ENCODE data around the gene ZBTB40. TPM values are rescaled to one million over a fixed set of nuclear protein-coding genes. Genes with fewer than 3 reads are reported as not detected.

Gene ZBTB40
- total RNA-seq, 1 donor from 2014 or later = 15.3 TPM

- Histone ChIP-seq H3K9ac (ENCODE audit: low read length) (no peak overlapping the region), H3K4me2 (ENCODE audit: low read length) (no peak overlapping the region), H3K4me1 (ENCODE audit: insufficient read depth, low read length) (no peaks in the 10 kb centered on the region), H3K79me2 (ENCODE audit: insufficient read depth, low read length) (peaks cover 43% of the 10 kb centered on the region), H4K20me1 (ENCODE audit: insufficient read depth, low read length) (peaks cover 59% of the 10 kb centered on the region), H3K9me3 (ENCODE audit: insufficient read depth, low read depth, low read length) (no peaks in the 10 kb centered on the region), H3K27ac (ENCODE audit: low read depth, low read length) (no peak overlapping the region), H3K36me3 (ENCODE audit: insufficient read depth, low read length) (no peaks in the 10 kb centered on the region), H2AFZ (ENCODE audit: low read depth, low read length) (no peak overlapping the region), H3K27me3 (ENCODE audit: insufficient read depth, low read length) (no peaks in the 10 kb centered on the region), H3K4me3 (ENCODE audit: insufficient read depth, low read depth, low read length) (no peak overlapping the region)
- Mint-ChIP-seq H3K27me3 (ENCODE audit: low read depth, unreplicated experiment) (no peaks in the 10 kb centered on the region), H3K27ac (ENCODE audit: unreplicated experiment) (no peak overlapping the region), H3K4me3 (ENCODE audit: unreplicated experiment) (no peak overlapping the region), H3K9me3 (ENCODE audit: unreplicated experiment) (peaks cover 4% of the 10 kb centered on the region), H3K4me1 (ENCODE audit: low read depth, unreplicated experiment) (peaks cover 6% of the 10 kb centered on the region), H3K36me3 (ENCODE audit: low read depth, unreplicated experiment) (no peaks in the 10 kb centered on the region)
- DNase-seq (ENCODE audit: low read depth) (no peak), FAIRE-seq (no peak)
- TF ChIP-seq, protein P1, sequence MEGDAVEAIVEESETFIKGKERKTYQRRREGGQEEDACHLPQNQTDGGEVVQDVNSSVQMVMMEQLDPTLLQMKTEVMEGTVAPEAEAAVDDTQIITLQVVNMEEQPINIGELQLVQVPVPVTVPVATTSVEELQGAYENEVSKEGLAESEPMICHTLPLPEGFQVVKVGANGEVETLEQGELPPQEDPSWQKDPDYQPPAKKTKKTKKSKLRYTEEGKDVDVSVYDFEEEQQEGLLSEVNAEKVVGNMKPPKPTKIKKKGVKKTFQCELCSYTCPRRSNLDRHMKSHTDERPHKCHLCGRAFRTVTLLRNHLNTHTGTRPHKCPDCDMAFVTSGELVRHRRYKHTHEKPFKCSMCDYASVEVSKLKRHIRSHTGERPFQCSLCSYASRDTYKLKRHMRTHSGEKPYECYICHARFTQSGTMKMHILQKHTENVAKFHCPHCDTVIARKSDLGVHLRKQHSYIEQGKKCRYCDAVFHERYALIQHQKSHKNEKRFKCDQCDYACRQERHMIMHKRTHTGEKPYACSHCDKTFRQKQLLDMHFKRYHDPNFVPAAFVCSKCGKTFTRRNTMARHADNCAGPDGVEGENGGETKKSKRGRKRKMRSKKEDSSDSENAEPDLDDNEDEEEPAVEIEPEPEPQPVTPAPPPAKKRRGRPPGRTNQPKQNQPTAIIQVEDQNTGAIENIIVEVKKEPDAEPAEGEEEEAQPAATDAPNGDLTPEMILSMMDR (IDR thresholded peaks at IDR 0.05; ENCODE audit: insufficient read depth, low read depth, low read length) = no peak
- no peak for TF ChIP-seq EZH2 (IDR thresholded peaks at IDR 0.05; ENCODE audit: insufficient read depth, low read length)
Observed at GRCh38 chr1:22488319-22488718, 36.7 kb downstream of the ZBTB40 start.

DNA sequence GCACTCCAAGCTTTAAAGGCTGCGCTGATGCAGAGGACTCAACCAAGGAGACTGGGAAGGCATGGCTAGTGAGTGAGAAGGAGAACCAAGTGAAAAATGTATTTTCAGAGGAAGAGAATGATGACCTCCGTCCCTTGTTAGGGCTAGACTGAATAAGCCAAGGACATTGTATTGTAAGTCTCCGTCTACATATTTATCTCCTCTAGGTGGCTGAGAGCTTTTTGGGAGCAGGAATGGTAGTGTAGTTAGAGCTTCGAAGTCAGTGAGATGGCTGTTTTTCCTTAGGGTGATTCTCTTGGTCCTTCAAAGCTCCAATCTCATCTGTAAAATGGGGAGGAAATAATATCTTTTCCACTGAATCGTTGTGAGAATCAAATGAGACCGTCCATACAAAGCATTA lies 37.6 kb downstream of the ZBTB40 start:
- Histone ChIP-seq H3K9me3 (ENCODE audit: insufficient read depth, low read depth, low read length) (no peaks in the 10 kb centered on the region), H3K4me3 (ENCODE audit: insufficient read depth, low read depth, low read length) (no peak overlapping the region), H3K4me1 (ENCODE audit: insufficient read depth, low read length) (no peaks in the 10 kb centered on the region), H2AFZ (ENCODE audit: low read depth, low read length) (no peak overlapping the region), H3K4me2 (ENCODE audit: low read length) (no peak overlapping the region), H3K27me3 (ENCODE audit: insufficient read depth, low read length) (no peaks in the 10 kb centered on the region), H3K79me2 (ENCODE audit: insufficient read depth, low read length) (peaks cover 36% of the 10 kb centered on the region), H3K36me3 (ENCODE audit: insufficient read depth, low read length) (no peaks in the 10 kb centered on the region), H3K9ac (ENCODE audit: low read length) (no peak overlapping the region), H3K27ac (ENCODE audit: low read depth, low read length) (no peak overlapping the region), H4K20me1 (ENCODE audit: insufficient read depth, low read length) (peaks cover 59% of the 10 kb centered on the region)
- Mint-ChIP-seq H3K4me3 (ENCODE audit: unreplicated experiment) (no peak overlapping the region), H3K36me3 (ENCODE audit: low read depth, unreplicated experiment) (no peaks in the 10 kb centered on the region), H3K4me1 (ENCODE audit: low read depth, unreplicated experiment) (peaks cover 6% of the 10 kb centered on the region), H3K27ac (ENCODE audit: unreplicated experiment) (no peak overlapping the region), H3K9me3 (ENCODE audit: unreplicated experiment) (peaks cover 2% of the 10 kb centered on the region), H3K27me3 (ENCODE audit: low read depth, unreplicated experiment) (no peaks in the 10 kb centered on the region)
- FAIRE-seq = no peak
- TF ChIP-seq EZH2 (IDR thresholded peaks at IDR 0.05; ENCODE audit: insufficient read depth, low read length) = no peak
- TF ChIP-seq, protein P1 (IDR thresholded peaks at IDR 0.05; ENCODE audit: insufficient read depth, low read depth, low read length) = no peak
- DNase-seq (ENCODE audit: low read depth) = no peak

- Mint-ChIP-seq H3K27me3 (ENCODE audit: low read depth, unreplicated experiment) (no peaks in the 10 kb centered on the region), H3K9me3 (ENCODE audit: unreplicated experiment) (peaks cover 2% of the 10 kb centered on the region), H3K4me1 (ENCODE audit: low read depth, unreplicated experiment) (peaks cover 6% of the 10 kb centered on the region), H3K36me3 (ENCODE audit: low read depth, unreplicated experiment) (no peaks in the 10 kb centered on the region), H3K27ac (ENCODE audit: unreplicated experiment) (no peak overlapping the region), H3K4me3 (ENCODE audit: unreplicated experiment) (no peak overlapping the region)
- Histone ChIP-seq H3K9me3 (ENCODE audit: insufficient read depth, low read depth, low read length) (no peaks in the 10 kb centered on the region), H3K79me2 (ENCODE audit: insufficient read depth, low read length) (peaks cover 31% of the 10 kb centered on the region), H2AFZ (ENCODE audit: low read depth, low read length) (no peak overlapping the region), H3K27me3 (ENCODE audit: insufficient read depth, low read length) (no peaks in the 10 kb centered on the region), H4K20me1 (ENCODE audit: insufficient read depth, low read length) (peaks cover 57% of the 10 kb centered on the region), H3K4me1 (ENCODE audit: insufficient read depth, low read length) (no peaks in the 10 kb centered on the region), H3K4me2 (ENCODE audit: low read length) (no peak overlapping the region), H3K27ac (ENCODE audit: low read depth, low read length) (no peak overlapping the region), H3K4me3 (ENCODE audit: insufficient read depth, low read depth, low read length) (no peak overlapping the region), H3K9ac (ENCODE audit: low read length) (no peak overlapping the region), H3K36me3 (ENCODE audit: insufficient read depth, low read length) (no peaks in the 10 kb centered on the region)
- FAIRE-seq (no peak), DNase-seq (ENCODE audit: low read depth) (no peak)
- TF ChIP-seq EZH2 (IDR thresholded peaks at IDR 0.05; ENCODE audit: insufficient read depth, low read length) = no peak
- TF ChIP-seq, protein P1 (IDR thresholded peaks at IDR 0.05; ENCODE audit: insufficient read depth, low read depth, low read length) = no peak
Observed at GRCh38 chr1:22489823-22490222, 38.2 kb downstream of the ZBTB40 start.

Measured in astrocyte (in vitro differentiated cells and primary cell).